ENCODE results near the gene SFRP5.

SFRP5 gene

GRCh38 chr10:97765201-97765600, 6.6 kb downstream of the SFRP5 start:
- no peak overlapping the region for H3K4me3 ChIP-seq (ENCODE audit: low read depth in 1 of 2, low read length in 2 of 2)
- H3K9ac ChIP-seq (ENCODE audit: low read depth in 1 of 2, low read length in 2 of 2), result no peak overlapping the region
- no peak overlapping the region for H3K27ac ChIP-seq (ENCODE audit: low read depth, low read length)
- H3K4me1 ChIP-seq (ENCODE audit: control insufficient read depth in 1 of 2, insufficient read depth in 2 of 2, low read length in 2 of 2), result peaks cover 15 to 18% of the 10 kb centered on the region in 2 donors
- H3K36me3 ChIP-seq (ENCODE audit: control insufficient read depth in 1 of 2, insufficient read depth in 2 of 2, low read length in 2 of 2), result peaks cover under 1 to 23% of the 10 kb centered on the region in 2 donors
- no peaks in the 10 kb centered on the region for H3K9me3 ChIP-seq (ENCODE audit: control insufficient read depth in 1 of 2, low read length in 2 of 2)
- peaks cover 0 to under 1% of the 10 kb centered on the region in 2 donors for H3K27me3 ChIP-seq (ENCODE audit: control insufficient read depth in 1 of 2, insufficient read depth in 2 of 2, low read length in 2 of 2)

DNA sequence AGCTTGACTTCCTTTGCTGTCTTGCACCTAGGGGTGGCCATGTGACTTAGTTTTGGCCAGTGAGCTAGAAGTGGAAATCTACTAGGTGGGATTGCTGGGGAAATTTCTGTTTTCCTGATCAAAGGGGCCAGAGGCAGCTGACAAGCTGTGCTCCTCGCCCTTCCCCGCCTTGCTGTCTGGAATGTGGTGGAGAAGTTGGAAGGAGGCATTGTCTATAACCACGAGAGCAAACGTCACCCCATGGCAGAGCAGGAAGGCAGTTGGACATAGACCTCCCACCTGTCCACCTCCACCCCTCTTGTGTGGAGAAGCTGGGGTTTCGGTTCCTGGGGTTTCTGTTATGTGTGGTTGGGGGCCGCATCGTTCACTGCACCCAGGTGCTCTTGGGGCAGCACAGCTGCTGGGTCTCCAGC, 7.3 kb downstream of the SFRP5 start:
- Histone ChIP-seq H3K27ac (ENCODE audit: low read depth, low read length) (no peak overlapping the region), H3K36me3 (ENCODE audit: control insufficient read depth in 1 of 2, insufficient read depth in 2 of 2, low read length in 2 of 2) (peaks cover 7 to 30% of the 10 kb centered on the region in 2 donors), H3K4me3 (ENCODE audit: low read depth in 1 of 2, low read length in 2 of 2) (no peak overlapping the region), H3K4me1 (ENCODE audit: control insufficient read depth in 1 of 2, insufficient read depth in 2 of 2, low read length in 2 of 2) (peaks cover 15 to 18% of the 10 kb centered on the region in 2 donors), H3K9me3 (ENCODE audit: control insufficient read depth in 1 of 2, low read length in 2 of 2) (no peaks in the 10 kb centered on the region), H3K9ac (ENCODE audit: low read depth in 1 of 2, low read length in 2 of 2) (no peak overlapping the region), H3K27me3 (ENCODE audit: control insufficient read depth in 1 of 2, insufficient read depth in 2 of 2, low read length in 2 of 2) (no peaks in the 10 kb centered on the region)

- Histone ChIP-seq H3K4me1 (ENCODE audit: control insufficient read depth in 1 of 2, insufficient read depth in 2 of 2, low read length in 2 of 2) (peaks cover 15 to 18% of the 10 kb centered on the region in 2 donors), H3K4me3 (ENCODE audit: low read depth in 1 of 2, low read length in 2 of 2) (no peak overlapping the region), H3K27me3 (ENCODE audit: control insufficient read depth in 1 of 2, insufficient read depth in 2 of 2, low read length in 2 of 2) (no peaks in the 10 kb centered on the region), H3K9me3 (ENCODE audit: control insufficient read depth in 1 of 2, low read length in 2 of 2) (no peaks in the 10 kb centered on the region), H3K36me3 (ENCODE audit: control insufficient read depth in 1 of 2, insufficient read depth in 2 of 2, low read length in 2 of 2) (peaks cover 8 to 35% of the 10 kb centered on the region in 2 donors), H3K27ac (ENCODE audit: low read depth, low read length) (no peak overlapping the region), H3K9ac (ENCODE audit: low read depth in 1 of 2, low read length in 2 of 2) (no peak overlapping the region)
These were observed 7.9 kb downstream of the SFRP5 start for GRCh38 chr10:97763947-97764346.

- H3K4me1 ChIP-seq (ENCODE audit: control insufficient read depth in 1 of 2, insufficient read depth in 2 of 2, low read length in 2 of 2), result peaks cover 15 to 18% of the 10 kb centered on the region in 2 donors
- H3K27ac ChIP-seq (ENCODE audit: low read depth, low read length), result no peak overlapping the region
- H3K36me3 ChIP-seq (ENCODE audit: control insufficient read depth in 1 of 2, insufficient read depth in 2 of 2, low read length in 2 of 2), result peaks cover 8 to 36% of the 10 kb centered on the region in 2 donors
- H3K9ac ChIP-seq (ENCODE audit: low read depth in 1 of 2, low read length in 2 of 2), result no peak overlapping the region
- H3K4me3 ChIP-seq (ENCODE audit: low read depth in 1 of 2, low read length in 2 of 2), result no peak overlapping the region
- H3K27me3 ChIP-seq (ENCODE audit: control insufficient read depth in 1 of 2, insufficient read depth in 2 of 2, low read length in 2 of 2), result no peaks in the 10 kb centered on the region
- no peaks in the 10 kb centered on the region for H3K9me3 ChIP-seq (ENCODE audit: control insufficient read depth in 1 of 2, low read length in 2 of 2)
These were observed 8.4 kb downstream of the SFRP5 start for GRCh38 chr10:97763411-97763810.

- Histone ChIP-seq H3K4me3 (ENCODE audit: low read depth in 1 of 2, low read length in 2 of 2) (no peak overlapping the region), H3K9me3 (ENCODE audit: control insufficient read depth in 1 of 2, low read length in 2 of 2) (no peaks in the 10 kb centered on the region), H3K9ac (ENCODE audit: low read depth in 1 of 2, low read length in 2 of 2) (no peak overlapping the region), H3K27ac (ENCODE audit: low read depth, low read length) (no peak overlapping the region), H3K27me3 (ENCODE audit: control insufficient read depth in 1 of 2, insufficient read depth in 2 of 2, low read length in 2 of 2) (no peaks in the 10 kb centered on the region), H3K4me1 (ENCODE audit: control insufficient read depth in 1 of 2, insufficient read depth in 2 of 2, low read length in 2 of 2) (peaks cover 15 to 18% of the 10 kb centered on the region in 2 donors), H3K36me3 (ENCODE audit: control insufficient read depth in 1 of 2, insufficient read depth in 2 of 2, low read length in 2 of 2) (peaks cover 8 to 36% of the 10 kb centered on the region in 2 donors)
These were observed 9.0 kb downstream of the SFRP5 start for GRCh38 chr10:97762816-97763215.

GRCh38 chr10:97762056-97762455, 9.7 kb downstream of the SFRP5 start:
- no peaks in the 10 kb centered on the region for H3K27me3 ChIP-seq (ENCODE audit: control insufficient read depth in 1 of 2, insufficient read depth in 2 of 2, low read length in 2 of 2)
- H3K36me3 ChIP-seq (ENCODE audit: control insufficient read depth in 1 of 2, insufficient read depth in 2 of 2, low read length in 2 of 2), result peaks cover 15 to 43% of the 10 kb centered on the region in 2 donors
- no peak overlapping the region for H3K9ac ChIP-seq (ENCODE audit: low read depth in 1 of 2, low read length in 2 of 2)
- H3K4me1 ChIP-seq (ENCODE audit: control insufficient read depth in 1 of 2, insufficient read depth in 2 of 2, low read length in 2 of 2), result peaks cover 15 to 16% of the 10 kb centered on the region in 2 donors
- H3K4me3 ChIP-seq (ENCODE audit: low read depth in 1 of 2, low read length in 2 of 2), result no peak overlapping the region
- H3K9me3 ChIP-seq (ENCODE audit: control insufficient read depth in 1 of 2, low read length in 2 of 2), result no peaks in the 10 kb centered on the region
- H3K27ac ChIP-seq (ENCODE audit: low read depth, low read length), result no peak overlapping the region

DNA sequence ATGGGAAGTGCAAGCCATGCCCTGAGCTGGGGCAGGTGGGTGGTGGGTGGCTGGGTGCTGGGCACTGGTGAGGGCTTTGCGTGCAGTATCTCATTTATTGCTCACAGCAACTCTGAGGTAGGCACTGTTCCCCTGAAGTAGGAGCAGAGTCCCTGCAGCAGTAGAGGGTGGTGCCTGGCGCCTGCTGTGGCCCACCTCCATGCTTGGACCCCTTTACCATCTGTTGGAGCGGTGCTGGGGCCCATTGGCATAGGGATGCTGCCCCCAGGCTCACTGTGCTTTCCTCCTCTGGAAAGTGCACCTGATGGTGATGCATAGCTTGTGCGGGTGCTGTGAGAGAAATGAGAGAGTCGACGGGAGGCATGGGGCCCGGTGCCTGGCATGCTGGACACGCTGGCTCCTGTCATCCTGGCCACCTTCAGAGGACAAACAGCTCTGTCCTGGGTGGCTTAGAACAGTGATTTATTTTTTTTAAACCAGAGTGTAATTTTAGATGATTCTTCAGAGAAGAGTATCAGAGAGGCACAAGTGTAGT, 10.4 kb downstream of the SFRP5 start:
- Histone ChIP-seq H3K4me1 (ENCODE audit: control insufficient read depth in 1 of 2, insufficient read depth in 2 of 2, low read length in 2 of 2) (peaks cover 15 to 16% of the 10 kb centered on the region in 2 donors), H3K9ac (ENCODE audit: low read depth in 1 of 2, low read length in 2 of 2) (no peak overlapping the region), H3K4me3 (ENCODE audit: low read depth in 1 of 2, low read length in 2 of 2) (no peak overlapping the region), H3K36me3 (ENCODE audit: control insufficient read depth in 1 of 2, insufficient read depth in 2 of 2, low read length in 2 of 2) (peaks cover 21 to 50% of the 10 kb centered on the region in 2 donors), H3K27me3 (ENCODE audit: control insufficient read depth in 1 of 2, insufficient read depth in 2 of 2, low read length in 2 of 2) (no peaks in the 10 kb centered on the region), H3K9me3 (ENCODE audit: control insufficient read depth in 1 of 2, low read length in 2 of 2) (no peaks in the 10 kb centered on the region), H3K27ac (ENCODE audit: low read depth, low read length) (no peak overlapping the region)

DNA sequence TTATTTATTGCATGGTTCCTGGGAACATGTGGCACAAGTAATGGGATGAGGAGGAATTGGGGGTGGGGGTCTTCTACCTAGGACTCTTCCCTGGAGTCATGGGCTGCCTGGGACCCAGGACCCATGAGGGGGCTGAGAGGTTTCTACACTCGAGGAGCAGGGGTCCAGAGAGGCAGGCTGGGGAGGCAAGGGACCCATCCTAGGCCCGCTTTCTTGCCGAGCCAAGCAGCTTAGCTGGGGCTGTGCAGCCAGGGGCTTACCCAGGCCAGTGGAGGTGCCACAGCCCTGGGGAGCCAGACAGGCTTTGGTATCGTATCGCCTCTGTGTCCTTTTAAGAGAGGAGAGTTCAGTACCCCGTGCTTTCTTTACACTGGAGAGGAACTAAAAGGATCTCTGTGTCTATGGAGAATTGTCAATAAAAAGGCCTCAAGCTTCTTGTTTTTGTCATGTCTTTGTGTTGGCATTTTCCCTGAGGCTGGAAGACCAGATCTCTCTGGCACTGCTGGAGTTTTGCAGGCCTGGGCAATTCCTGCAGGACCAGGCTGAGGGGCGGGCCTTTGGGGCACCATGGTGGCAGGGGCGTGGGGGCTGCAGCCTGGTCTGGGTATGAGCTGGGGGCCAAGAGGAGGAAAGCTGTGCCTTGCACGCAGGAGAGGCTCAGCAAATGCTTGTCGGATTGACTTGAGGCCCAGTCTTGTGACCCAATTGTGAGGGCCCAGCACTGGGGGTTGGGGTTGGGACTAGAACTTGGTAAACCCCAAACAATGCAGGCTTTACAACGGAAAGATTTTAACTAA, 11.1 kb downstream of the SFRP5 start:
- no peaks in the 10 kb centered on the region for H3K9me3 ChIP-seq (ENCODE audit: control insufficient read depth in 1 of 2, low read length in 2 of 2)
- H3K36me3 ChIP-seq (ENCODE audit: control insufficient read depth in 1 of 2, insufficient read depth in 2 of 2, low read length in 2 of 2), result peaks cover 28 to 57% of the 10 kb centered on the region in 2 donors
- no peak overlapping the region for H3K27ac ChIP-seq (ENCODE audit: low read depth, low read length)
- no peaks in the 10 kb centered on the region for H3K27me3 ChIP-seq (ENCODE audit: control insufficient read depth in 1 of 2, insufficient read depth in 2 of 2, low read length in 2 of 2)
- H3K4me3 ChIP-seq (ENCODE audit: low read depth in 1 of 2, low read length in 2 of 2), result no peak overlapping the region
- peaks cover 14 to 15% of the 10 kb centered on the region in 2 donors for H3K4me1 ChIP-seq (ENCODE audit: control insufficient read depth in 1 of 2, insufficient read depth in 2 of 2, low read length in 2 of 2)
- H3K9ac ChIP-seq (ENCODE audit: low read depth in 1 of 2, low read length in 2 of 2), result no peak overlapping the region

DNA sequence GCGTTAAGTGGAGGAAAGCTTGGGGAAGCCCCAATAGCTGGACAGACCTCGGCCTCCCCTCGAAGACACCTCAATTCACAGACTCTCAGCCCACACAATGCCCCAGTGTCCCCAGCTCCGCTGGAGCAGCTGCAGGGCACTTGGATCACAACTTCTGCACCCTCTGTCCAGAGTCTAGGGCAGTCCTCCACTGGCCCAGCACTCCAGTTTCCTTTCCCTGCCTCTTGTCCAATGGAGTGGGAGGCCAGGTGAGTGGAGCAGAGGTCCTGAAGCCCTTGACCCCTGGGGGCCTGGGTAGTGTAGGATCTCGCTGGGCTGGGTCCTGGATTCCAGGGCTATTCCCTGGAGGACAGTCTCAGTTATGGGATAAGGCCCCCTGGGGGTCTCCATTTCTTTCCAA, 11.9 kb downstream of the SFRP5 start:
- no peaks in the 10 kb centered on the region for H3K27me3 ChIP-seq (ENCODE audit: control insufficient read depth in 1 of 2, insufficient read depth in 2 of 2, low read length in 2 of 2)
- peaks cover 33 to 64% of the 10 kb centered on the region in 2 donors for H3K36me3 ChIP-seq (ENCODE audit: control insufficient read depth in 1 of 2, insufficient read depth in 2 of 2, low read length in 2 of 2)
- peaks cover 7 to 8% of the 10 kb centered on the region in 2 donors for H3K4me1 ChIP-seq (ENCODE audit: control insufficient read depth in 1 of 2, insufficient read depth in 2 of 2, low read length in 2 of 2)
- H3K27ac ChIP-seq (ENCODE audit: low read depth, low read length), result no peak overlapping the region
- no peak overlapping the region for H3K4me3 ChIP-seq (ENCODE audit: low read depth in 1 of 2, low read length in 2 of 2)
- no peaks in the 10 kb centered on the region for H3K9me3 ChIP-seq (ENCODE audit: control insufficient read depth in 1 of 2, low read length in 2 of 2)
- no peak overlapping the region for H3K9ac ChIP-seq (ENCODE audit: low read depth in 1 of 2, low read length in 2 of 2)

- Histone ChIP-seq H3K27ac (ENCODE audit: low read depth, low read length) (no peak overlapping the region), H3K4me1 (ENCODE audit: control insufficient read depth in 1 of 2, insufficient read depth in 2 of 2, low read length in 2 of 2) (peaks cover 2% of the 10 kb centered on the region in 2 donors), H3K9me3 (ENCODE audit: control insufficient read depth in 1 of 2, low read length in 2 of 2) (no peaks in the 10 kb centered on the region), H3K36me3 (ENCODE audit: control insufficient read depth in 1 of 2, insufficient read depth in 2 of 2, low read length in 2 of 2) (peaks cover 39 to 70% of the 10 kb centered on the region in 2 donors), H3K27me3 (ENCODE audit: control insufficient read depth in 1 of 2, insufficient read depth in 2 of 2, low read length in 2 of 2) (no peaks in the 10 kb centered on the region), H3K9ac (ENCODE audit: low read depth in 1 of 2, low read length in 2 of 2) (no peak overlapping the region), H3K4me3 (ENCODE audit: low read depth in 1 of 2, low read length in 2 of 2) (no peak overlapping the region)
These were observed 12.5 kb downstream of the SFRP5 start for GRCh38 chr10:97759158-97759887.

All from duodenal mucosa (tissue), 2 donors.